Measurements from ENCODE around the gene AP3M1. TPM values are rescaled to one million over a fixed set of nuclear protein-coding genes. Genes with fewer than 3 reads are reported as not detected.
A peak's percentile ranks its signal among the peaks of the same experiment; 100 is the strongest.

The AP3M1 gene
- total RNA-seq, 1 donor from 2014 or later, result 16.3 TPM

DNA sequence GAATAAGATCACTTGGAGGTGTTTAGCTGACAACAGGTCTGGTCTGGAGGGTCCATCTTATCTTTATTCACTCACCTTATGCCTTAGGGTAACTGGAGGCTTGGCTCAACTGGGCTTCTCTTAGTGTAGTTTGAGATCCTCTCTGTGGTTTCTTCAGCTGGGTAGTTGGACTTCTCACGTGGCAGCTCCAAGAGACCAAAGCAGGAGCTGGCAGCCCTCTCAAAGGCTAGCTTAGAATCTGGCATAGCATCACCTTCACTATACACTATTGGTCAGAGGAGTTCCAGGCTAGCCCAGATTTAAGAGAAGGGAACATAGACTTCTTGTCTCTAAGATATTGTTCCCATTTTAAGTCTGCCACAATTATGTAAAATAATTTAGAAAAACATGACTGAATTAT, 16.8 kb upstream of the AP3M1 start:
- no peaks in the 10 kb centered on the region for H3K36me3 ChIP-seq (ENCODE audit: control insufficient read depth, insufficient read depth, low read length)
- H3K27me3 ChIP-seq (ENCODE audit: control insufficient read depth, insufficient read depth, low read length), result no peaks in the 10 kb centered on the region
- DNase-seq (ENCODE audit: low read depth), result no peak
- H3K4me3 ChIP-seq (ENCODE audit: low read depth, low read length), result no peak overlapping the region
- TF ChIP-seq, protein P1, sequence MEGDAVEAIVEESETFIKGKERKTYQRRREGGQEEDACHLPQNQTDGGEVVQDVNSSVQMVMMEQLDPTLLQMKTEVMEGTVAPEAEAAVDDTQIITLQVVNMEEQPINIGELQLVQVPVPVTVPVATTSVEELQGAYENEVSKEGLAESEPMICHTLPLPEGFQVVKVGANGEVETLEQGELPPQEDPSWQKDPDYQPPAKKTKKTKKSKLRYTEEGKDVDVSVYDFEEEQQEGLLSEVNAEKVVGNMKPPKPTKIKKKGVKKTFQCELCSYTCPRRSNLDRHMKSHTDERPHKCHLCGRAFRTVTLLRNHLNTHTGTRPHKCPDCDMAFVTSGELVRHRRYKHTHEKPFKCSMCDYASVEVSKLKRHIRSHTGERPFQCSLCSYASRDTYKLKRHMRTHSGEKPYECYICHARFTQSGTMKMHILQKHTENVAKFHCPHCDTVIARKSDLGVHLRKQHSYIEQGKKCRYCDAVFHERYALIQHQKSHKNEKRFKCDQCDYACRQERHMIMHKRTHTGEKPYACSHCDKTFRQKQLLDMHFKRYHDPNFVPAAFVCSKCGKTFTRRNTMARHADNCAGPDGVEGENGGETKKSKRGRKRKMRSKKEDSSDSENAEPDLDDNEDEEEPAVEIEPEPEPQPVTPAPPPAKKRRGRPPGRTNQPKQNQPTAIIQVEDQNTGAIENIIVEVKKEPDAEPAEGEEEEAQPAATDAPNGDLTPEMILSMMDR (IDR thresholded peaks at IDR 0.05; ENCODE audit: insufficient read depth, low read length, severe bottlenecking), result no peak
- no peak for FAIRE-seq

DNA sequence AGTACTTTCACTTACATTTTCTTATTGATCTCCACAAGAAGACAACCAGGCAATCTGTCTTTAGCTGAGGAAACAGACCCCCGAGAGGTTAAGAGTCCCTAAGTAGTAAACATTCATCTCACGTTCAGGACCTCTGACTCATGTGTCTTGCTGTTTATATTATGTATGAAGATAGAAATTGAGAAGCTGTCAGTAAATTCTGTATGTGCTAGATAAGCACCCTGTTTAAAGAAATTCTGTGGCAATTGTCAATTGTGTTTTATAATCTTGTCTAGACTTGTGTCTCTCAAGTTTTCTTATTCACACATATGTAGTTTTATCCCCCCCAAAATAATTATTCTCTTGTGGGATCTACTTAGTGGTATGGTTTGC, 14.9 kb upstream of the AP3M1 start:
- DNase-seq (ENCODE audit: low read depth), result peak; percentile 52
- Histone ChIP-seq H3K36me3 (ENCODE audit: control insufficient read depth, insufficient read depth, low read length) (no peaks in the 10 kb centered on the region), H3K27me3 (ENCODE audit: control insufficient read depth, insufficient read depth, low read length) (no peaks in the 10 kb centered on the region), H3K4me3 (ENCODE audit: low read depth, low read length) (no peak overlapping the region)
- TF ChIP-seq, protein P1 (IDR thresholded peaks at IDR 0.05; ENCODE audit: insufficient read depth, low read length, severe bottlenecking), result no peak
- no peak for FAIRE-seq

DNA sequence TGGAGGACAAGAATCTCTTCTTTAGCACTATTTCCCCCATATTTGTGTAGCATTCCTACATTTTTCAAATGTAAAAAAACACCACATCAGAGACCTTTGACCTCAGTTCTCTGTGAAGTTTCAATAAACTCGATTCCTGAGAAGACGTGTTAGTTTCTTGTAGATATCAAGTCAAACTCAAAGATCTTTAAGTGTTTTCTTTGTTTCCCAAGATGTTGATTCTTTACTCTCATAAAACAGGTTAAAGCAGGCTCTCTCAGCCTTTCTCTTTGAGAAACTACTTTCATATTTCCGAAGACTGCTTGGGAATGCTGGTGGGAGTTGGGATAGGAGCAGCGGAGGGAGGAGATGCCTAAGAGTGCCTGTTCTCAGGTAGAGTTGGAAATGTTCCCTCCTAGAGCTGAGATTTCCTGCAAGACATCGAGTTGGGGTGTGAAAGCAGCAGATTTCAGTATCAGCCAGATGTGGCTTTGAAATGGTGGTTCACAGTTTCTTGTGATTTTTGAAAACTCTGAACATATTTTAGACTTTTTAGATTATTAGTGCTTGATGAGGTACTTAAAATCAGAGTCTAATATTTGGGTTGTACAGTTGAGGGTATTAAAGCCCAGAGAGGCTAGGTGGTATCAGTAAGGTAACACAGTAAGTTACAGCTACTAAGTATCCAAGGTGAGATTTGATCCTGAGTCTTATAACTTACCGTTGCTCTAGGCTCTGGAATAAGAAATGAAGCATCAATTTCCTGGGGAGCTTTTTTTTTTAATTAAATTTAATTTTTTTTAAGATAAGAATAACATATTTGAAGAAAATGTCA, 14.3 kb upstream of the AP3M1 start:
- Histone ChIP-seq H3K27me3 (ENCODE audit: control insufficient read depth, insufficient read depth, low read length) (no peaks in the 10 kb centered on the region), H3K4me3 (ENCODE audit: low read depth, low read length) (no peak overlapping the region), H3K36me3 (ENCODE audit: control insufficient read depth, insufficient read depth, low read length) (no peaks in the 10 kb centered on the region)
- TF ChIP-seq, protein P1 (IDR thresholded peaks at IDR 0.05; ENCODE audit: insufficient read depth, low read length, severe bottlenecking), result no peak
- DNase-seq (ENCODE audit: low read depth) (no peak), FAIRE-seq (no peak)

DNA sequence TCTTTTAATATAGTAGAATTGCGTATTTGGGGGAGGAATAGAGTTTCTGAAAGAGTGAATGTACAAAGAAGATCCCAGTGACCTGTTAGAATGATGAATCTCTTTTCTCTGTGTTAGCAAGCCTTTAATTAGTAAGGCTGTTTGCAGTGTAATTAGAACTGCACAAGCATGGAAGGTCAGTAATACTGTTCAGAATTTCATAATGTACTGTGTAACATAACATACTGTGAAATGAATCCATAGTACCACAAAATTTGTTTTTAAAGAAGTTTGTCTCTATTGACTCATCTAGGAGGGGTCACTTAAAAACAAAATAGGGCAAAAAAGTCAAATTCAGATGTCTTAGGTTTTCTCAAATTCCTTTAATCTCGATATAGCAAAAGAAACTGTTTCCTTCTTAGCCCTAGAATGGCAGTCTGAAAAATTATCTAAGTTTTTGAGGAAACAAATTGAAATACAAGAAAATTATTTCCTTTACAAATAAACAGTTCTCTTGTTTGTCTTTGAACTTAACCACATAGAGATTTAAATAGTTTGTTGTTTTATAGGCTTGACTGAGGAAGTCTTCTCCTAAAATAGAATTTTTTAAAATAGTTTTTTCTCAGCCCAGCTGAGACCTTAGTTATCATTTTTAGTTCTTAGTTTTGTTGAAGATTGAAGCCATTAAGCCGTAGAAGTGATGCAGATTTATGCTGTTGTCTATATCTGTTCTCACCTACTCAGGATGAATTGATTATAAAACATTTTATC, 12.9 kb upstream of the AP3M1 start:
- H3K36me3 ChIP-seq (ENCODE audit: control insufficient read depth, insufficient read depth, low read length), result no peaks in the 10 kb centered on the region
- TF ChIP-seq, protein P1 (IDR thresholded peaks at IDR 0.05; ENCODE audit: insufficient read depth, low read length, severe bottlenecking), result no peak
- no peaks in the 10 kb centered on the region for H3K27me3 ChIP-seq (ENCODE audit: control insufficient read depth, insufficient read depth, low read length)

DNA sequence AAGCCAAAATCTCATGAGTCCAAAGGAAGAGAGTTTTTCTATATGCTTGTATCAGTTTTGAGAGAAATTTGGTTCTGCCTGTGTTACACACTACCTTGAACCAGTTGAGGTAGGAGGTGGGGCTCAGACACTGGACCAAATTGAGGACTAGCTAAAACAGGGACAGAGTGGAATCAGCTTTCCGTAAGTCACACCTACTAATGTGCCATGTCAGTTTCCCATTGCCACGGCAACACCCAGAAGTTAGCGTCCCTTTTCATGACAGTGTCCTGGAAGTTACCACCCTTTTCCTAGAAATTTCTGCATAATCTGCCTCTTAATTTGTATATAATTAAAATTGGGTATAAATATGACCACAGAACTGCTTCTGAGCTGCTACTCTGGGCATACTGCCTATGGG, 9.4 kb upstream of the AP3M1 start:
- H3K4me3 ChIP-seq (ENCODE audit: low read depth, low read length), result no peak overlapping the region
- no peak for DNase-seq (ENCODE audit: low read depth)
- H3K36me3 ChIP-seq (ENCODE audit: control insufficient read depth, insufficient read depth, low read length), result no peaks in the 10 kb centered on the region
- H3K27me3 ChIP-seq (ENCODE audit: control insufficient read depth, insufficient read depth, low read length), result no peaks in the 10 kb centered on the region
- TF ChIP-seq, protein P1 (IDR thresholded peaks at IDR 0.05; ENCODE audit: insufficient read depth, low read length, severe bottlenecking), result no peak
- FAIRE-seq, result no peak

More for the DNA sequence above, 12.9 kb upstream of the AP3M1 start:
- DNase-seq (ENCODE audit: low read depth) (no peak), FAIRE-seq (no peak)
- no peak overlapping the region for H3K4me3 ChIP-seq (ENCODE audit: low read depth, low read length)
